ENCODE results near the gene KLHL40. TPM values are rescaled to one million over a fixed set of nuclear protein-coding genes. Genes with fewer than 3 reads are reported as not detected.
"Not testable (repeated sequence)": the region's sequence is repeated elsewhere in the genome, so short reads cannot be mapped to it uniquely, and the experiment has no call there.

Gene KLHL40
- total and polyA plus RNA-seq, 3 experiments from 2014 or later: not detected

GRCh38 chr3:42720126-42720525 lies 34.8 kb downstream of the KLHL40 start:
- POLR2A ChIA-PET: no interaction called here
- Histone ChIP-seq H3K36me3 (ENCODE audit: insufficient read depth, low read length) (no peaks in the 10 kb centered on the region), H3K27ac (ENCODE audit: low read depth, low read length) (no peak overlapping the region), H3K9me3 (ENCODE audit: low read length) (no peaks in the 10 kb centered on the region), H3K4me1 (ENCODE audit: insufficient read depth, low read length) (no peaks in the 10 kb centered on the region), H3K4me3 (ENCODE audit: low read length) (no peak overlapping the region), H3K27me3 (ENCODE audit: insufficient read depth, low read length, poor library complexity, severe bottlenecking) (no peaks in the 10 kb centered on the region)
- DNase-seq: no peak
- Mint-ChIP-seq H3K4me3 (no peak overlapping the region), H3K27ac (no peak overlapping the region), H3K4me1 (no peaks in the 10 kb centered on the region), H3K9me3 (no peaks in the 10 kb centered on the region), H3K27me3 (peaks cover 1 to 15% of the 10 kb centered on the region in 2 donors), H3K36me3 (no peaks in the 10 kb centered on the region)
- CTCF ChIA-PET: no interaction called here

- no peaks in the 10 kb centered on the region for H3K9me3 ChIP-seq (ENCODE audit: low read length)
- Mint-ChIP-seq H3K4me1 (no peaks in the 10 kb centered on the region), H3K9me3 (no peaks in the 10 kb centered on the region), H3K27me3 (peaks cover 0 to 21% of the 10 kb centered on the region in 2 donors), H3K27ac (no peak overlapping the region), H3K36me3 (no peaks in the 10 kb centered on the region), H3K4me3 (no peak overlapping the region)
- no peak for DNase-seq
- H3K4me1 ChIP-seq (ENCODE audit: insufficient read depth, low read length): no peaks in the 10 kb centered on the region
- H3K27ac ChIP-seq (ENCODE audit: low read depth, low read length): no peak overlapping the region
- H3K4me3 ChIP-seq (ENCODE audit: low read length): no peak overlapping the region
- H3K36me3 ChIP-seq (ENCODE audit: insufficient read depth, low read length): no peaks in the 10 kb centered on the region
- ChIA-PET CTCF (no interaction called here), POLR2A (no interaction called here)
- no peaks in the 10 kb centered on the region for H3K27me3 ChIP-seq (ENCODE audit: insufficient read depth, low read length, poor library complexity, severe bottlenecking)
These were observed 36.4 kb downstream of the KLHL40 start for GRCh38 chr3:42721690-42722089.

- H3K36me3 ChIP-seq (ENCODE audit: insufficient read depth, low read length); DNase-seq; H3K4me3 ChIP-seq (ENCODE audit: low read length); H3K9me3 Mint-ChIP-seq; H3K36me3 Mint-ChIP-seq; H3K9me3 ChIP-seq (ENCODE audit: low read length); H3K27ac ChIP-seq (ENCODE audit: low read depth, low read length); H3K4me1 Mint-ChIP-seq; H3K4me3 Mint-ChIP-seq; H3K27ac Mint-ChIP-seq; POLR2A ChIA-PET; H3K4me1 ChIP-seq (ENCODE audit: insufficient read depth, low read length); H3K27me3 ChIP-seq (ENCODE audit: insufficient read depth, low read length, poor library complexity, severe bottlenecking); CTCF ChIA-PET: not testable (repeated sequence)
- peaks cover 0 to 21% of the 10 kb centered on the region in 2 donors for H3K27me3 Mint-ChIP-seq
These were observed 37.1 kb downstream of the KLHL40 start for GRCh38 chr3:42722442-42722841.

DNA sequence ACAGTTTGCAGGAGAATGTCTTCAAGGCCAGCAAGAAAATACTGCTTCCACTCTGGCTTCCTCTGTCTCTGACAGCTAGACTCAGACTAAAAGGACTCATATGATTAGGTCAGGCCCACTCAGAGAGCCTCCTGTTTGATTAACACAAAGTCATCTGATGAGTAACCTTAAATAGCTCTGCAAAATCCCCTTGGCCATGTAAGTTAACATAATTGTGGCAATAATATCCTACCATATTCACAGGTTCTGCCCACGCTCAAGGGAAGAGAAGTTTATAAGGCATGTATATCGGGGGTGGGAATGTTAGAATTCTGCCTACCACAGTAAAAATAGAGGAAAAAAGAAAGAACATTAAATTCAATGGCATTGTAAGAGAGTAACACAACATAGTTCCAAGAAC lies 37.9 kb downstream of the KLHL40 start:
- H3K36me3 Mint-ChIP-seq: no peaks in the 10 kb centered on the region
- POLR2A ChIA-PET: no interaction called here
- no peak overlapping the region for H3K27ac Mint-ChIP-seq
- Histone ChIP-seq H3K36me3 (ENCODE audit: insufficient read depth, low read length) (no peaks in the 10 kb centered on the region), H3K27me3 (ENCODE audit: insufficient read depth, low read length, poor library complexity, severe bottlenecking) (no peaks in the 10 kb centered on the region), H3K9me3 (ENCODE audit: low read length) (no peaks in the 10 kb centered on the region), H3K4me1 (ENCODE audit: insufficient read depth, low read length) (no peaks in the 10 kb centered on the region), H3K27ac (ENCODE audit: low read depth, low read length) (no peak overlapping the region), H3K4me3 (ENCODE audit: low read length) (no peak overlapping the region)
- DNase-seq: no peak
- CTCF ChIA-PET: no interaction called here
- H3K4me3 Mint-ChIP-seq: no peak overlapping the region
- H3K4me1 Mint-ChIP-seq: no peaks in the 10 kb centered on the region
- H3K9me3 Mint-ChIP-seq: no peaks in the 10 kb centered on the region
- H3K27me3 Mint-ChIP-seq: peaks cover 0 to 21% of the 10 kb centered on the region in 2 donors

- Mint-ChIP-seq H3K4me1 (no peaks in the 10 kb centered on the region), H3K27ac (no peak overlapping the region), H3K9me3 (no peaks in the 10 kb centered on the region), H3K4me3 (no peak overlapping the region), H3K36me3 (no peaks in the 10 kb centered on the region), H3K27me3 (peaks cover 1 to 18% of the 10 kb centered on the region in 2 donors)
- Histone ChIP-seq H3K4me1 (ENCODE audit: insufficient read depth, low read length) (no peaks in the 10 kb centered on the region), H3K27ac (ENCODE audit: low read depth, low read length) (no peak overlapping the region), H3K4me3 (ENCODE audit: low read length) (no peak overlapping the region), H3K36me3 (ENCODE audit: insufficient read depth, low read length) (no peaks in the 10 kb centered on the region), H3K27me3 (ENCODE audit: insufficient read depth, low read length, poor library complexity, severe bottlenecking) (no peaks in the 10 kb centered on the region), H3K9me3 (ENCODE audit: low read length) (no peaks in the 10 kb centered on the region)
- ChIA-PET POLR2A (no interaction called here), CTCF (no interaction called here)
- no peak for DNase-seq
These were observed 40.1 kb downstream of the KLHL40 start for GRCh38 chr3:42725454-42725853.

GRCh38 chr3:42728056-42728455 lies 42.7 kb downstream of the KLHL40 start:
- no peak for DNase-seq
- H3K9me3 Mint-ChIP-seq: no peaks in the 10 kb centered on the region
- peaks cover 4 to 11% of the 10 kb centered on the region in 2 donors for H3K27me3 Mint-ChIP-seq
- Histone ChIP-seq H3K36me3 (ENCODE audit: insufficient read depth, low read length) (no peaks in the 10 kb centered on the region), H3K27ac (ENCODE audit: low read depth, low read length) (no peak overlapping the region), H3K4me1 (ENCODE audit: insufficient read depth, low read length) (no peaks in the 10 kb centered on the region), H3K9me3 (ENCODE audit: low read length) (no peaks in the 10 kb centered on the region), H3K27me3 (ENCODE audit: insufficient read depth, low read length, poor library complexity, severe bottlenecking) (no peaks in the 10 kb centered on the region), H3K4me3 (ENCODE audit: low read length) (no peak overlapping the region)
- no peaks in the 10 kb centered on the region for H3K36me3 Mint-ChIP-seq
- H3K4me3 Mint-ChIP-seq: no peak overlapping the region
- H3K27ac Mint-ChIP-seq: peak overlapping the region in 1 of 8 donors; percentile 87
- ChIA-PET CTCF (no interaction called here), POLR2A (no interaction called here)
- H3K4me1 Mint-ChIP-seq: no peaks in the 10 kb centered on the region

GRCh38 chr3:42728668-42729364 lies 43.5 kb downstream of the KLHL40 start:
- Mint-ChIP-seq H3K4me3 (no peak overlapping the region), H3K9me3 (no peaks in the 10 kb centered on the region), H3K4me1 (no peaks in the 10 kb centered on the region), H3K27me3 (peaks cover 4 to 11% of the 10 kb centered on the region in 2 donors), H3K27ac (peak overlapping the region in 1 of 8 donors; percentile 29), H3K36me3 (no peaks in the 10 kb centered on the region)
- no peak overlapping the region for H3K4me3 ChIP-seq (ENCODE audit: low read length)
- DNase-seq: no peak
- ChIA-PET POLR2A (no interaction called here), CTCF (no interaction called here)
- H3K27me3 ChIP-seq (ENCODE audit: insufficient read depth, low read length, poor library complexity, severe bottlenecking): no peaks in the 10 kb centered on the region
- no peak overlapping the region for H3K27ac ChIP-seq (ENCODE audit: low read depth, low read length)
- no peaks in the 10 kb centered on the region for H3K4me1 ChIP-seq (ENCODE audit: insufficient read depth, low read length)
- no peaks in the 10 kb centered on the region for H3K9me3 ChIP-seq (ENCODE audit: low read length)
- no peaks in the 10 kb centered on the region for H3K36me3 ChIP-seq (ENCODE audit: insufficient read depth, low read length)

DNA sequence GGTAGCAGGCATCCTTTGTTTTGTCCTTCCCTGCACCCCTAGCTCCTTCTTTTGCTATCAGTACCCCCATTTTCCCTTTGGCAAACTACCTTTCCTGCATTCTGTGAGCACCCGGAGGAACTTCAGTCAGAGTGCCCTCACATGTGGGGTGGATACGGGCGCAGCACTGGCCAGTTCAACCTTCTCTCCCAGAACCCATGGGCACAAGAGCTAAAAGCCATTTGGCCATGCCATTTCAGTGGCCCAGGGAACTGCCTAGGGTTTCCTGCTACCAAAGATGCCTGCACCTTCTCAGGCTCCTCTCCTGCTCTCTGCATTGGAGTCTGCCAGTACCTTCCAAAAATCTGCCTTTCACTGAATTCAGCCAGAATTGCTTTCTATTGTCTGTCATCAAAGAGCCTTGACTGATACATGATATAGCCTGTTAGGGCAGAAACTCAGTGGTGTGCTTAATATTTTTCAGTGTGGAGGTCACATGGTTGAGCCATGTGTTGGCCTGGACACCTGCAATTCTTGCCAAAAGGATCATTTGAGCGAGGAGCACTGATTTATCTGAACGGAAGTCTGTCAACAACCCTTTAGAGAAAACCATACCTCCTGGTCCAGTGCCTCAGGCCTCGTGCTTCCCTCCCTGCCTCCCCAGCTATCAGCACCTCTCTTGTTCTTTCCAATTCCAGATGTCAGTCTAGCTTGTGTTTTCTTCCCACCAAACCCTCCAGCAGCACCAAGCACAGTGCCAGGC lies 44.2 kb downstream of the KLHL40 start:
- Mint-ChIP-seq H3K9me3 (no peaks in the 10 kb centered on the region), H3K27me3 (peaks cover 4 to 5% of the 10 kb centered on the region in 2 donors), H3K4me1 (no peaks in the 10 kb centered on the region), H3K36me3 (no peaks in the 10 kb centered on the region), H3K27ac (no peak overlapping the region), H3K4me3 (no peak overlapping the region)
- ChIA-PET CTCF (no interaction called here), POLR2A (no interaction called here)
- Histone ChIP-seq H3K4me1 (ENCODE audit: insufficient read depth, low read length) (no peaks in the 10 kb centered on the region), H3K36me3 (ENCODE audit: insufficient read depth, low read length) (no peaks in the 10 kb centered on the region), H3K9me3 (ENCODE audit: low read length) (no peaks in the 10 kb centered on the region), H3K4me3 (ENCODE audit: low read length) (no peak overlapping the region), H3K27ac (ENCODE audit: low read depth, low read length) (no peak overlapping the region), H3K27me3 (ENCODE audit: insufficient read depth, low read length, poor library complexity, severe bottlenecking) (no peaks in the 10 kb centered on the region)
- DNase-seq: no peak

All from CD8-positive, alpha-beta memory T cell (primary cell).